Type B pancreatic cell (in vitro differentiated cells): Measurements from ENCODE around the gene ITGB2. TPM values are rescaled to one million over a fixed set of nuclear protein-coding genes. Genes with fewer than 3 reads are reported as not detected.

ENCODE experiments used
- DNase-seq: peaks from one replicate; pipeline ENCODE4 v3.0.0; 2021; ENCODE audit warnings: mixed read lengths; ENCODE audit not compliant: unreplicated experiment; ENCODE audit errors: extremely low spot score
- H3K27ac Mint-ChIP-seq: 2 replicates; pipeline ENCODE4 v1.8.0; 2021; ENCODE audit warnings: mild to moderate bottlenecking, mixed read lengths
- H3K27me3 Mint-ChIP-seq: 2 replicates; pipeline ENCODE4 v1.8.0; 2021; ENCODE audit warnings: mixed read lengths
- H3K36me3 Mint-ChIP-seq: 2 replicates; pipeline ENCODE4 v1.8.0; 2021; ENCODE audit warnings: mixed read lengths
- H3K4me1 Mint-ChIP-seq: one replicate; pipeline ENCODE4 v1.8.0; 2021; ENCODE audit warnings: mixed read lengths; ENCODE audit not compliant: unreplicated experiment
- H3K4me3 Mint-ChIP-seq: 2 replicates; pipeline ENCODE4 v1.8.0; 2021; ENCODE audit warnings: mild to moderate bottlenecking, mixed read lengths
- H3K9me3 Mint-ChIP-seq: 2 replicates; pipeline ENCODE4 v1.8.0; 2021; ENCODE audit warnings: mixed read lengths
- total RNA-seq: library from RNA; stranded (reverse); gene quantifications from 2 replicates; pipeline ENCODE4 v1.2.1, GENCODE V29; 2021; ENCODE audit warnings: low replicate concordance
- TF ChIP-seq, protein P1 (sequence below): fragments of 200-600 bp; sonication (generic); conservative IDR thresholded peaks from 2 replicates; pipeline ENCODE4 v1.5.0; 2021; ENCODE audit warnings: antibody characterized with exemption, mild to moderate bottlenecking

The ITGB2 gene
- total RNA-seq, 1 donor from 2014 or later, result 0.80 TPM

DNA sequence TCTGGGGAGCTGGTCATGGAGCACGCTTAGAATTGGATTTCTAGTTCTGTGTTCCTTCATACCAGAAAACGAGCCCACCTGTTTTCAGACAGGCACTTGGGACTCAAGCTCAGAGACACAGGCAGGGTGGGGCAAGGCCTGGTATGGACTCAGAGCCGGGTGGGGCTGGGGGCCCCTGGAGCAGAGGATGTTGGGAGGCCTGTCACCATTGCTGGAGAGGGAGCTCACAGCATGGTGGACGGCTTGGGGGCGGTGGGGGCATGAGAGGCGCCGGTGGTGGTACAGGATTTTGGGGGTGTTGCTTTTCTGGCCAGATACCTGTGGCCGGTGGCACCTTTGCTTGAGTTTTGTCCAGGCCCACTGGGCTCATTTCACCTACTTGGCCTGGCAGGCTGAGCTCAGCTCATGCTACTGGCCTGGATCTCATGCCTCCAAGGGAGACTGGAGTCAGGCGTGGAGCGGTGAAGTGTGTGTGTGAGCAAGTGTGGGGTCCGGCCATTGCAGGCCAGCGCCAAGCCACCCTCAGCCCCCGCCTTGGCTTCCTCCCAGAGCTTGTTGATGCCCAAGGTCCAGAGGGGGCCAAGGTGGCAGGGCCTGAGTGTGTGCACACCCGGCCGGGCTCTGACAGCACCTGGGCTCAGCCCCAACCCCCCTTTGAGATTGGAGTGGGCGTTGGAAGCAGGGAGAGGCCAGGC lies 27.9 kb upstream of the ITGB2 start:
- Mint-ChIP-seq H3K27me3 (no peaks in the 10 kb centered on the region), H3K27ac (no peak overlapping the region), H3K4me3 (no peak overlapping the region), H3K4me1 (no peaks in the 10 kb centered on the region), H3K36me3 (no peaks in the 10 kb centered on the region), H3K9me3 (no peaks in the 10 kb centered on the region)
- DNase-seq, result no peak
- TF ChIP-seq, protein P1, sequence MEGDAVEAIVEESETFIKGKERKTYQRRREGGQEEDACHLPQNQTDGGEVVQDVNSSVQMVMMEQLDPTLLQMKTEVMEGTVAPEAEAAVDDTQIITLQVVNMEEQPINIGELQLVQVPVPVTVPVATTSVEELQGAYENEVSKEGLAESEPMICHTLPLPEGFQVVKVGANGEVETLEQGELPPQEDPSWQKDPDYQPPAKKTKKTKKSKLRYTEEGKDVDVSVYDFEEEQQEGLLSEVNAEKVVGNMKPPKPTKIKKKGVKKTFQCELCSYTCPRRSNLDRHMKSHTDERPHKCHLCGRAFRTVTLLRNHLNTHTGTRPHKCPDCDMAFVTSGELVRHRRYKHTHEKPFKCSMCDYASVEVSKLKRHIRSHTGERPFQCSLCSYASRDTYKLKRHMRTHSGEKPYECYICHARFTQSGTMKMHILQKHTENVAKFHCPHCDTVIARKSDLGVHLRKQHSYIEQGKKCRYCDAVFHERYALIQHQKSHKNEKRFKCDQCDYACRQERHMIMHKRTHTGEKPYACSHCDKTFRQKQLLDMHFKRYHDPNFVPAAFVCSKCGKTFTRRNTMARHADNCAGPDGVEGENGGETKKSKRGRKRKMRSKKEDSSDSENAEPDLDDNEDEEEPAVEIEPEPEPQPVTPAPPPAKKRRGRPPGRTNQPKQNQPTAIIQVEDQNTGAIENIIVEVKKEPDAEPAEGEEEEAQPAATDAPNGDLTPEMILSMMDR, result no peak

- TF ChIP-seq, protein P1, result no peak
- H3K36me3 Mint-ChIP-seq, result no peaks in the 10 kb centered on the region
- no peak overlapping the region for H3K4me3 Mint-ChIP-seq
- H3K4me1 Mint-ChIP-seq, result no peaks in the 10 kb centered on the region
- no peak for DNase-seq
- no peaks in the 10 kb centered on the region for H3K27me3 Mint-ChIP-seq
- no peaks in the 10 kb centered on the region for H3K9me3 Mint-ChIP-seq
- no peak overlapping the region for H3K27ac Mint-ChIP-seq
Measured at GRCh38 chr21:44947930-44948331, 27.2 kb upstream of the ITGB2 start.

GRCh38 chr21:44947111-44947929 lies 26.6 kb upstream of the ITGB2 start:
- H3K4me1 Mint-ChIP-seq, result peaks cover 2% of the 10 kb centered on the region
- no peak overlapping the region for H3K4me3 Mint-ChIP-seq
- H3K9me3 Mint-ChIP-seq, result no peaks in the 10 kb centered on the region
- H3K27me3 Mint-ChIP-seq, result no peaks in the 10 kb centered on the region
- no peaks in the 10 kb centered on the region for H3K36me3 Mint-ChIP-seq
- no peak for DNase-seq
- H3K27ac Mint-ChIP-seq, result no peak overlapping the region
- TF ChIP-seq, protein P1, result no peak

- H3K4me1 Mint-ChIP-seq, result peaks cover 10% of the 10 kb centered on the region
- TF ChIP-seq, protein P1, result no peak
- DNase-seq, result no peak
- no peaks in the 10 kb centered on the region for H3K27me3 Mint-ChIP-seq
- no peaks in the 10 kb centered on the region for H3K36me3 Mint-ChIP-seq
- no peak overlapping the region for H3K4me3 Mint-ChIP-seq
- no peak overlapping the region for H3K27ac Mint-ChIP-seq
- H3K9me3 Mint-ChIP-seq, result no peaks in the 10 kb centered on the region
Measured at GRCh38 chr21:44946254-44947041, 25.7 kb upstream of the ITGB2 start.

DNA sequence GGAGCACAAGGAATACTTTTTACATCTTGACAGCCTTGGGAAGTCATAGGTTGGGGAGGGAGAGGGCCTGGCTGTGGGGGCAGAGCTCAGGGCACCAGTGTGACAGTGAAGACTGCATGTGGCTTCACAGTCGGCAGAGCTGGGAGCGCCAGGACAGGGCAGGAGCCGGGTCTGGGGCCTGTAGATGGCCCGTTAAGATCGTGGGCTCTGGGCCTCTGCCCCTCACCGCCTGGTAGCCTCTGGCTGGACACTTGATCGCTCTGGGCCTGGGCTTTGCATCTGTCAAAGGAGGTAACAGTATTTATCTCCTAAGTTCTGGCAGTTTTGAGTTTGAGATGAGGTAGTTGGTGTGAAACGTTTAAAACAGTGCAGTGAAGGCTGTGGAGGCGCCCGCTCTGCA lies 23.9 kb upstream of the ITGB2 start:
- Mint-ChIP-seq H3K36me3 (no peaks in the 10 kb centered on the region), H3K4me3 (no peak overlapping the region), H3K27ac (no peak overlapping the region), H3K9me3 (no peaks in the 10 kb centered on the region), H3K4me1 (peaks cover 20% of the 10 kb centered on the region), H3K27me3 (no peaks in the 10 kb centered on the region)
- no peak for DNase-seq
- TF ChIP-seq, protein P1, result no peak
